Measurements from ENCODE around the gene KIAA1671.

KIAA1671 gene

GRCh38 chr22:24961217-24961844 lies 8.8 kb downstream of the KIAA1671 start:
- Histone ChIP-seq H4K20me1 (ENCODE audit: insufficient read depth) (no peaks in the 10 kb centered on the region), H3K36me3 (ENCODE audit: insufficient read depth) (no peaks in the 10 kb centered on the region), H3K79me2 (ENCODE audit: insufficient read depth, low read depth) (no peaks in the 10 kb centered on the region), H3K27ac (no peak overlapping the region), H3K4me2 (no peak overlapping the region), H3K4me1 (ENCODE audit: low read depth, poor library complexity, severe bottlenecking) (no peaks in the 10 kb centered on the region), H2AFZ (ENCODE audit: low read depth) (no peak overlapping the region), H3K27me3 (ENCODE audit: insufficient read depth, low read depth) (no peaks in the 10 kb centered on the region), H3K9ac (no peak overlapping the region), H3K4me3 (IDR thresholded peaks at IDR 0.05; ENCODE audit: insufficient read depth, low read depth, low read length) (no peak overlapping the region)
- no peak for TF ChIP-seq CTCF (conservative IDR thresholded peaks at IDR 0.05; ENCODE audit: low read depth, low read length)

- Histone ChIP-seq H3K4me3 (IDR thresholded peaks at IDR 0.05; ENCODE audit: insufficient read depth, low read depth, low read length) (no peak overlapping the region), H3K4me2 (no peak overlapping the region), H3K27ac (no peak overlapping the region), H3K79me2 (ENCODE audit: insufficient read depth, low read depth) (no peaks in the 10 kb centered on the region), H3K4me1 (ENCODE audit: low read depth, poor library complexity, severe bottlenecking) (no peaks in the 10 kb centered on the region), H2AFZ (ENCODE audit: low read depth) (no peak overlapping the region), H3K27me3 (ENCODE audit: insufficient read depth, low read depth) (no peaks in the 10 kb centered on the region), H3K36me3 (ENCODE audit: insufficient read depth) (no peaks in the 10 kb centered on the region), H4K20me1 (ENCODE audit: insufficient read depth) (no peaks in the 10 kb centered on the region), H3K9ac (no peak overlapping the region)
- TF ChIP-seq CTCF (conservative IDR thresholded peaks at IDR 0.05; ENCODE audit: low read depth, low read length) = no peak
These were observed 9.6 kb downstream of the KIAA1671 start for GRCh38 chr22:24962094-24962493.

GRCh38 chr22:24962835-24963234 lies 10.3 kb downstream of the KIAA1671 start:
- no peak overlapping the region for H3K4me2 ChIP-seq
- H3K4me3 ChIP-seq (IDR thresholded peaks at IDR 0.05; ENCODE audit: insufficient read depth, low read depth, low read length) = no peak overlapping the region
- no peaks in the 10 kb centered on the region for H3K79me2 ChIP-seq (ENCODE audit: insufficient read depth, low read depth)
- no peak for TF ChIP-seq CTCF (conservative IDR thresholded peaks at IDR 0.05; ENCODE audit: low read depth, low read length)
- H3K27me3 ChIP-seq (ENCODE audit: insufficient read depth, low read depth) = no peaks in the 10 kb centered on the region
- no peaks in the 10 kb centered on the region for H4K20me1 ChIP-seq (ENCODE audit: insufficient read depth)
- H3K27ac ChIP-seq = no peak overlapping the region
- H2AFZ ChIP-seq (ENCODE audit: low read depth) = no peak overlapping the region
- H3K36me3 ChIP-seq (ENCODE audit: insufficient read depth) = no peaks in the 10 kb centered on the region
- H3K4me1 ChIP-seq (ENCODE audit: low read depth, poor library complexity, severe bottlenecking) = no peaks in the 10 kb centered on the region
- H3K9ac ChIP-seq = no peak overlapping the region

- no peak for TF ChIP-seq CTCF (conservative IDR thresholded peaks at IDR 0.05; ENCODE audit: low read depth, low read length)
- Histone ChIP-seq H4K20me1 (ENCODE audit: insufficient read depth) (no peaks in the 10 kb centered on the region), H3K27me3 (ENCODE audit: insufficient read depth, low read depth) (no peaks in the 10 kb centered on the region), H3K9ac (no peak overlapping the region), H3K36me3 (ENCODE audit: insufficient read depth) (no peaks in the 10 kb centered on the region), H3K4me1 (ENCODE audit: low read depth, poor library complexity, severe bottlenecking) (no peaks in the 10 kb centered on the region), H3K79me2 (ENCODE audit: insufficient read depth, low read depth) (no peaks in the 10 kb centered on the region), H3K4me3 (IDR thresholded peaks at IDR 0.05; ENCODE audit: insufficient read depth, low read depth, low read length) (no peak overlapping the region), H3K27ac (no peak overlapping the region), H3K4me2 (no peak overlapping the region), H2AFZ (ENCODE audit: low read depth) (no peak overlapping the region)
These were observed 11.9 kb downstream of the KIAA1671 start for GRCh38 chr22:24964441-24964840.

All from KMS-11 (cell line).